Measurements from ENCODE around the gene BCL6B.
"Not testable (repeated sequence)": the region's sequence is repeated elsewhere in the genome, so short reads cannot be mapped to it uniquely, and the experiment has no call there.

- TF ChIP-seq CTCF, POLR2A, POLR2AphosphoS5 (IDR thresholded peaks at IDR 0.05): not testable (repeated sequence)
Measured at GRCh38 chr17:7046725-7047397, 24.0 kb downstream of the BCL6B start.
